K562 (cell line): ENCODE data around the gene NTRK1. TPM values are rescaled to one million over a fixed set of nuclear protein-coding genes. Genes with fewer than 3 reads are reported as not detected.
A peak's percentile ranks its signal among the peaks of the same experiment; 100 is the strongest.

Experiments
- BDP1 ChIP-seq: IDR thresholded peaks from 3 replicates; pipeline ENCODE4 v1.6.1; 2011; ENCODE audit not compliant: insufficient read length, insufficient read depth
- CTBP1 ChIP-seq: fragments of 450-650 bp; IDR thresholded peaks from 2 replicates; pipeline ENCODE4 v1.6.1; 2016; ENCODE audit warnings: borderline replicate concordance
- DIDO1 ChIP-seq: fragments of 450-650 bp; IDR thresholded peaks from 2 replicates; pipeline ENCODE4 v1.6.1; 2016; ENCODE audit warnings: low read depth, missing biosample characterization, missing genetic modification characterization
- FOSL1 ChIP-seq: fragments of 200-800 bp; sonication (Bioruptor generic); conservative IDR thresholded peaks from 2 replicates; pipeline ENCODE4 v1.6.1; 2016; ENCODE audit warnings: missing genetic modification characterization, missing compliant biosample characterization
- FOXK1 ChIP-seq: sonication (generic); formaldehyde crosslinking; IDR thresholded peaks from 2 replicates; pipeline ENCODE4 v1.8.0; 2022; ENCODE audit warnings: missing genetic modification reagents, mild to moderate bottlenecking, borderline replicate concordance
- GTF2E2 ChIP-seq: fragments of 200-800 bp; sonication (Bioruptor generic); IDR thresholded peaks from 2 replicates; pipeline ENCODE4 v1.6.1; 2016; ENCODE audit warnings: missing genetic modification characterization, missing compliant biosample characterization
- KLF13 ChIP-seq: fragments of 450-650 bp; IDR thresholded peaks from 2 replicates; pipeline ENCODE4 v1.6.1; 2016; ENCODE audit warnings: missing genetic modification characterization, low read depth, mild to moderate bottlenecking, missing compliant biosample characterization, moderate library complexity, borderline replicate concordance
- MTA3 ChIP-seq: fragments of 450-650 bp; formaldehyde crosslinking; IDR thresholded peaks from 2 replicates; pipeline ENCODE4 v1.6.1; 2017; ENCODE audit warnings: mild to moderate bottlenecking, borderline replicate concordance
- NCOR1 ChIP-seq: fragments of 450-650 bp; IDR thresholded peaks from 2 replicates; pipeline ENCODE4 v1.6.1; 2016; ENCODE audit warnings: mild to moderate bottlenecking, moderate library complexity
- PHF8 ChIP-seq: fragments of 200-600 bp; sonication (generic); IDR thresholded peaks from 2 replicates; pipeline ENCODE4 v1.6.1; 2012; ENCODE audit warnings: mixed run types, mild to moderate bottlenecking, inconsistent platforms, low read length, moderate library complexity, borderline replicate concordance
- PTBP1 ChIP-seq: fragments of 200-400 bp; formaldehyde crosslinking; IDR thresholded peaks from 2 replicates; pipeline ENCODE4 v1.6.1; 2017; ENCODE audit warnings: low read depth, low read length
- SMARCA5 ChIP-seq: fragments of 450-650 bp; IDR thresholded peaks from 2 replicates; pipeline ENCODE4 v1.6.1; 2016
- STAT5A ChIP-seq: IDR thresholded peaks from 2 replicates; pipeline ENCODE4 v1.6.1; 2012; ENCODE audit warnings: low read length, inconsistent platforms, borderline replicate concordance
- U2AF1 ChIP-seq: fragments of 200-400 bp; formaldehyde crosslinking; optimal IDR thresholded peaks from 2 replicates; pipeline ENCODE3; 2017; ENCODE audit warnings: mild to moderate bottlenecking, low read depth, low read length, moderate library complexity
- ZNF384 ChIP-seq: IDR thresholded peaks from 2 replicates; pipeline ENCODE4 v1.6.1; 2012; ENCODE audit warnings: low read depth, low read length, improper control_type of control experiment
- ZNF445 ChIP-seq: fragments of 250-450 bp; sonication (Bioruptor Pico); IDR thresholded peaks from 2 replicates; pipeline ENCODE4 v1.4.0; 2020; ENCODE audit warnings: low read depth, mild to moderate bottlenecking, moderate library complexity
- polyA plus RNA-seq, 8 experiments: library from polyadenylated mRNA; depleted of rRNA in 4 of 8; stranded (reverse) in 5 of 8; unstranded in 3 of 8; fragments of >200 nt; fragmentation: Nextera tagmentation in 2 of 8; fragmentation: Illumina TruSeq in 1 of 8; extraction: Ambion mirVana in 2 of 8; extraction: Trizol in 1 of 8; gene quantifications; 2 replicates each; pipeline versions ENCODE4 v1.2.1 to v1.2.3, GENCODE V29; 2011 to 2014; ENCODE audit warnings: inconsistent platforms in 1 of 8, missing spikeins in 1 of 8
- total RNA-seq, 7 experiments: library from RNA; depleted of rRNA in 6 of 7; stranded (reverse); fragments of >200 nt in 6 of 7; fragmentation: Illumina TruSeq in 2 of 7; extraction: Trizol in 2 of 7; gene quantifications; 2 replicates each; pipeline versions ENCODE4 v1.2.1 to v1.2.3, GENCODE V29; 2011 to 2021; ENCODE audit warnings: low replicate concordance in 1 of 7
- TF ChIP-seq, protein P1 (sequence below): sonication (generic); formaldehyde crosslinking; IDR thresholded peaks from 2 replicates; pipeline ENCODE4 v1.8.0; 2022; ENCODE audit warnings: mild to moderate bottlenecking, missing genetic modification reagents
- TF ChIP-seq, protein P2 (sequence below): fragments of 450-650 bp; IDR thresholded peaks from 2 replicates; pipeline ENCODE4 v1.6.1; 2016; ENCODE audit warnings: borderline replicate concordance
- TF ChIP-seq, protein P3 (sequence below): fragments of 450-650 bp; IDR thresholded peaks from 2 replicates; pipeline ENCODE4 v1.7.0; 2016; ENCODE audit warnings: borderline replicate concordance
- TF ChIP-seq, protein P4 (sequence below): fragments of 250-450 bp; sonication (Bioruptor Pico); IDR thresholded peaks from 2 replicates; pipeline ENCODE4 v1.8.0; 2021; ENCODE audit warnings: mild to moderate bottlenecking, moderate library complexity
- TF ChIP-seq, protein P5 (sequence below): fragments of 250-450 bp; sonication (Bioruptor Pico); IDR thresholded peaks from 2 replicates; pipeline ENCODE4 v1.4.0; 2020; ENCODE audit warnings: mild to moderate bottlenecking, moderate library complexity, borderline replicate concordance

The NTRK1 gene
- total and polyA plus RNA-seq, 9 of the 15 experiments (the other 6 are each of a cell fraction or from before 2014, with no cell fraction given): 0.46 to 30.0 (median 7.9) TPM

- TF ChIP-seq, protein P1, sequence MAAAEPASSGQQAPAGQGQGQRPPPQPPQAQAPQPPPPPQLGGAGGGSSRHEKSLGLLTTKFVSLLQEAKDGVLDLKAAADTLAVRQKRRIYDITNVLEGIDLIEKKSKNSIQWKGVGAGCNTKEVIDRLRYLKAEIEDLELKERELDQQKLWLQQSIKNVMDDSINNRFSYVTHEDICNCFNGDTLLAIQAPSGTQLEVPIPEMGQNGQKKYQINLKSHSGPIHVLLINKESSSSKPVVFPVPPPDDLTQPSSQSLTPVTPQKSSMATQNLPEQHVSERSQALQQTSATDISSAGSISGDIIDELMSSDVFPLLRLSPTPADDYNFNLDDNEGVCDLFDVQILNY (CRISPR knock-in tag): no peak
- no peak for TF ChIP-seq ZNF445
- 0 out of 2 replicates have a peak, but pooled peaks have one; percentile 46 for TF ChIP-seq SMARCA5
- TF ChIP-seq KLF13 (tag): no peak; the same call in 1 of the 2 replicates
- TF ChIP-seq, protein P2, sequence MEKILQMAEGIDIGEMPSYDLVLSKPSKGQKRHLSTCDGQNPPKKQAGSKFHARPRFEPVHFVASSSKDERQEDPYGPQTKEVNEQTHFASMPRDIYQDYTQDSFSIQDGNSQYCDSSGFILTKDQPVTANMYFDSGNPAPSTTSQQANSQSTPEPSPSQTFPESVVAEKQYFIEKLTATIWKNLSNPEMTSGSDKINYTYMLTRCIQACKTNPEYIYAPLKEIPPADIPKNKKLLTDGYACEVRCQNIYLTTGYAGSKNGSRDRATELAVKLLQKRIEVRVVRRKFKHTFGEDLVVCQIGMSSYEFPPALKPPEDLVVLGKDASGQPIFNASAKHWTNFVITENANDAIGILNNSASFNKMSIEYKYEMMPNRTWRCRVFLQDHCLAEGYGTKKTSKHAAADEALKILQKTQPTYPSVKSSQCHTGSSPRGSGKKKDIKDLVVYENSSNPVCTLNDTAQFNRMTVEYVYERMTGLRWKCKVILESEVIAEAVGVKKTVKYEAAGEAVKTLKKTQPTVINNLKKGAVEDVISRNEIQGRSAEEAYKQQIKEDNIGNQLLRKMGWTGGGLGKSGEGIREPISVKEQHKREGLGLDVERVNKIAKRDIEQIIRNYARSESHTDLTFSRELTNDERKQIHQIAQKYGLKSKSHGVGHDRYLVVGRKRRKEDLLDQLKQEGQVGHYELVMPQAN: no peak
- TF ChIP-seq FOSL1: peak; percentile 98
- TF ChIP-seq PHF8: no peak
- TF ChIP-seq CTBP1: peak; percentile 99
- no peak for TF ChIP-seq PTBP1
- peak; percentile 90 for TF ChIP-seq MTA3
- TF ChIP-seq, protein P3, sequence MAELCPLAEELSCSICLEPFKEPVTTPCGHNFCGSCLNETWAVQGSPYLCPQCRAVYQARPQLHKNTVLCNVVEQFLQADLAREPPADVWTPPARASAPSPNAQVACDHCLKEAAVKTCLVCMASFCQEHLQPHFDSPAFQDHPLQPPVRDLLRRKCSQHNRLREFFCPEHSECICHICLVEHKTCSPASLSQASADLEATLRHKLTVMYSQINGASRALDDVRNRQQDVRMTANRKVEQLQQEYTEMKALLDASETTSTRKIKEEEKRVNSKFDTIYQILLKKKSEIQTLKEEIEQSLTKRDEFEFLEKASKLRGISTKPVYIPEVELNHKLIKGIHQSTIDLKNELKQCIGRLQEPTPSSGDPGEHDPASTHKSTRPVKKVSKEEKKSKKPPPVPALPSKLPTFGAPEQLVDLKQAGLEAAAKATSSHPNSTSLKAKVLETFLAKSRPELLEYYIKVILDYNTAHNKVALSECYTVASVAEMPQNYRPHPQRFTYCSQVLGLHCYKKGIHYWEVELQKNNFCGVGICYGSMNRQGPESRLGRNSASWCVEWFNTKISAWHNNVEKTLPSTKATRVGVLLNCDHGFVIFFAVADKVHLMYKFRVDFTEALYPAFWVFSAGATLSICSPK: no peak
- TF ChIP-seq GTF2E2 (tag): no peak
- TF ChIP-seq STAT5A: peak; percentile 38; the same call in 1 of the 2 replicates
- TF ChIP-seq DIDO1: no peak
- peak; percentile 72 for TF ChIP-seq NCOR1
- TF ChIP-seq, protein P4, sequence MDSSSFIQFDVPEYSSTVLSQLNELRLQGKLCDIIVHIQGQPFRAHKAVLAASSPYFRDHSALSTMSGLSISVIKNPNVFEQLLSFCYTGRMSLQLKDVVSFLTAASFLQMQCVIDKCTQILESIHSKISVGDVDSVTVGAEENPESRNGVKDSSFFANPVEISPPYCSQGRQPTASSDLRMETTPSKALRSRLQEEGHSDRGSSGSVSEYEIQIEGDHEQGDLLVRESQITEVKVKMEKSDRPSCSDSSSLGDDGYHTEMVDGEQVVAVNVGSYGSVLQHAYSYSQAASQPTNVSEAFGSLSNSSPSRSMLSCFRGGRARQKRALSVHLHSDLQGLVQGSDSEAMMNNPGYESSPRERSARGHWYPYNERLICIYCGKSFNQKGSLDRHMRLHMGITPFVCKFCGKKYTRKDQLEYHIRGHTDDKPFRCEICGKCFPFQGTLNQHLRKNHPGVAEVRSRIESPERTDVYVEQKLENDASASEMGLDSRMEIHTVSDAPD (CRISPR knock-in tag): no peak
- TF ChIP-seq FOXK1 (CRISPR knock-in tag): no peak
- no peak for TF ChIP-seq ZNF384
- TF ChIP-seq U2AF1: no peak
- TF ChIP-seq, protein P5, sequence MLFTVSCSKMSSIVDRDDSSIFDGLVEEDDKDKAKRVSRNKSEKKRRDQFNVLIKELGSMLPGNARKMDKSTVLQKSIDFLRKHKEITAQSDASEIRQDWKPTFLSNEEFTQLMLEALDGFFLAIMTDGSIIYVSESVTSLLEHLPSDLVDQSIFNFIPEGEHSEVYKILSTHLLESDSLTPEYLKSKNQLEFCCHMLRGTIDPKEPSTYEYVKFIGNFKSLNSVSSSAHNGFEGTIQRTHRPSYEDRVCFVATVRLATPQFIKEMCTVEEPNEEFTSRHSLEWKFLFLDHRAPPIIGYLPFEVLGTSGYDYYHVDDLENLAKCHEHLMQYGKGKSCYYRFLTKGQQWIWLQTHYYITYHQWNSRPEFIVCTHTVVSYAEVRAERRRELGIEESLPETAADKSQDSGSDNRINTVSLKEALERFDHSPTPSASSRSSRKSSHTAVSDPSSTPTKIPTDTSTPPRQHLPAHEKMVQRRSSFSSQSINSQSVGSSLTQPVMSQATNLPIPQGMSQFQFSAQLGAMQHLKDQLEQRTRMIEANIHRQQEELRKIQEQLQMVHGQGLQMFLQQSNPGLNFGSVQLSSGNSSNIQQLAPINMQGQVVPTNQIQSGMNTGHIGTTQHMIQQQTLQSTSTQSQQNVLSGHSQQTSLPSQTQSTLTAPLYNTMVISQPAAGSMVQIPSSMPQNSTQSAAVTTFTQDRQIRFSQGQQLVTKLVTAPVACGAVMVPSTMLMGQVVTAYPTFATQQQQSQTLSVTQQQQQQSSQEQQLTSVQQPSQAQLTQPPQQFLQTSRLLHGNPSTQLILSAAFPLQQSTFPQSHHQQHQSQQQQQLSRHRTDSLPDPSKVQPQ: no peak
- no peak for TF ChIP-seq BDP1
Observed at GRCh38 chr1:156914440-156914856, 53.8 kb downstream of the NTRK1 start (continued).
